IPS DF 4.7 (cell line): Measurements from ENCODE around the gene RAB34.
"Not testable (repeated sequence)": the region's sequence is repeated elsewhere in the genome, so short reads cannot be mapped to it uniquely, and the experiment has no call there.

Experiments used
- DNase-seq: peaks from one replicate; pipeline ENCODE4 v3.0.0-alpha.2; 2013; ENCODE audit warnings: low spot score; ENCODE audit errors: extremely low read depth

RAB34 gene

DNA sequence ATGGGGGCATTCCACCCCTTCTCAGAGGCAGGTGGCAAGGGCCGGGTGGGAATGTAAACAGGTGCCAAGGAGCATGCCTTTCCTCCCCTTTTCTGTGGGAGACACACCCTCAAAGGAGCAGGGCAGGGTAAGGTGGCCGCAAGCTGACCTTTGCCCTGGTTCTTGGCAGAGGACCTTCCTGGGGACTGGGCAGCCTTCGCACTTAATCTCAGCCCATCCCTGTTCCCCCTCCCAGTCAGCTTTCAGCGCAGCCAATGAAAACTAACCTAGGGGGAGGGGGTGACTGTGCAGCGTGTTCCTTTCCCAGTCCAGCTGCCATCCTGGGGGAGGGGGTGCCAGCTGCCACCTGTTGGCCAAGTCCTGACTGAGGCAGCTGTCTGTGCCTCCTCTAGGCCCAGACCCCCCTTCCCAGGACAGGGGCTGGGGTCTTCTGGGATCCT is 29.0 kb upstream of the RAB34 start:
- no peak for DNase-seq

- DNase-seq = no peak
Observed at GRCh38 chr17:28745786-28746411, 28.2 kb upstream of the RAB34 start.

GRCh38 chr17:28744972-28745785 is 27.5 kb upstream of the RAB34 start:
- no peak for DNase-seq

GRCh38 chr17:28744104-28744971 is 26.7 kb upstream of the RAB34 start:
- DNase-seq = no peak

- no peak for DNase-seq
Observed at GRCh38 chr17:28743243-28744103, 25.8 kb upstream of the RAB34 start, which contains the start of gene TRAF4. Gene TRAF4, plus strand, starts transcription at chr17:28744011. Its CDS starts 102 bp downstream, at chr17:28744113.

DNA sequence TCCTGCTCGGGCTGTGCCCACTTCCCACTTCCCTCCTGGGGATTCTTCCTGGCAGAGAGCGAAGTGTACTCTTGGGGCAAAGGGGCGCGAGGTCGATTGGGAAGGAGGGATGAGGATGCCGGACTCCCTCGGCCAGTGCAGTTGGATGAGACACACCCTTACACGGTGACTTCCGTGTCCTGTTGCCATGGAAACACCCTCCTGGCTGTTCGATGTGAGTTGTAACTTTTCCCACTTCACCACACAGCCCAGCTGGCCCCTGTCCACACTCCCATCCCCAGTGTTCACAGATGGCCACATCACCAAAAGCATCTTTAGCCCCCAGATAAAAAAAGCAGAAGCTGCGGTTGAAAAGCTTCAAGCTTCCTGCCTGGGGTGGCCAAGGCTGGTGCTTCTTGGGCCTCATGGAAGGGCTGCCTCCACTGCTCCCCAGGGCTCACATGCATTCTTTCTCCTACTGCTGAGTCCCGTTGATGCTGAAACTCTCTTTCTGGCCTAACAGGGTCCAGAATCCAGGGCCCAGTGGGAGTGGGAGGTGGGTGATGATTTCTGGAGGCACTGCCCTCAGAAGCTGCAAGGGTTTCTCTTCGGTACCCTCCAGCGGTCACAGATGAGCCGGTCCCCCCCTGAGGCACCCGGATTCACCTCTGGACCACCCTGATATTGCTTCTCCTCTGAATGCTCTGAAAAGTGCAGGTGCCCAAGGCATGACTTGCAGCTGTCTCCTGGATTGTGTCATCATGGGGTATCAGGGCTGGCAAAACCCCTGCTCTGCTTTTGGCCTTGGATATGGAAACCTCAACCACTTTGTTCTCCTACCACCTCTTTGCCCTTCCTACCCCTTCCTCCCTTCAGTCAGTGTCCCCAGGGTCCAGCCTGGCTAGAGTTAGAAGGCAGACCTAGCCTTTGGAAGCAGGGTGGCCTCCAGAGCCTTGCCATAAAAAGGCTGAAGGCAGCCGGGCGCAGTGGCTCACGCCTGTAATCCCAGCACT is 24.0 kb upstream of the RAB34 start:
- DNase-seq = no peak

- no peak for DNase-seq
Observed at GRCh38 chr17:28740406-28741357, 23.0 kb upstream of the RAB34 start.

GRCh38 chr17:28738680-28739384 is 21.2 kb upstream of the RAB34 start:
- DNase-seq = no peak

GRCh38 chr17:28737770-28738679 is 20.4 kb upstream of the RAB34 start:
- no peak for DNase-seq

DNA sequence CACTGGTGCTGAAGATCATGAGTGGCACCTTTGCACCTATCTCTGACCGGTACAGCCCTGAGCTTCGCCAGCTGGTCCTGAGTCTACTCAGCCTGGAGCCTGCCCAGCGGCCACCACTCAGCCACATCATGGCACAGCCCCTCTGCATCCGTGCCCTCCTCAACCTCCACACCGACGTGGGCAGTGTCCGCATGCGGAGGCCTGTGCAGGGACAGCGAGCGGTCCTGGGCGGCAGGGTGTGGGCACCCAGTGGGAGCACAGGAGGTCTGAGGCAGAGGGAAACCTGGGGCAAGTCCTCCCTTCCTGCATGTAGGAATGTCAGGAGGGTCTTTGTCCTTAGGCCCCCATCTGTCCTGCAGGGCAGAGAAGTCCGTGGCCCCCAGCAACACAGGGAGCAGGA is 19.6 kb upstream of the RAB34 start:
- no peak for DNase-seq

- DNase-seq = not testable (repeated sequence)
Observed at GRCh38 chr17:28735913-28736769, 18.5 kb upstream of the RAB34 start.

- DNase-seq = no peak
Observed at GRCh38 chr17:28735242-28735722, 17.6 kb upstream of the RAB34 start.

DNA sequence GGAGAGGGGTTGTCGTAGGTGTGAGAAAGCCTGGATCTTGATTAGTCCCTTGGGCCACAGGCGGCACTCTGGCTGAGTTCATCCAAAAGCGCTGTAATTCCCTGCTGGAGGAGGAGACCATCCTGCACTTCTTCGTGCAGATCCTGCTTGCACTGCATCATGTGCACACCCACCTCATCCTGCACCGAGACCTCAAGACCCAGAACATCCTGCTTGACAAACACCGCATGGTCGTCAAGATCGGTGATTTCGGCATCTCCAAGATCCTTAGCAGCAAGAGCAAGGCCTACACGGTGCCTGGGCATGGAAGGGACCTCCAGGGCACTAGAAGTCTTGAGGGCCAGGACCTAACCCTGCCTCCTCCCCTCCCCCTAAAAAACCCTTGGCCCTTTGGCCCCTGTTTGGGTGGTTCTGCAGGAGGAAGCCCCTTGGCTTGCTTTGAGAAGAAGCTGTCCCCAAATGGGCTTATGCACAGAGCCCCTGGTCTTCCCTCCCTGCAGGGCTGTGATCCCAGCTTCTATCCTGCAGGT is 17.1 kb upstream of the RAB34 start:
- no peak for DNase-seq

DNA sequence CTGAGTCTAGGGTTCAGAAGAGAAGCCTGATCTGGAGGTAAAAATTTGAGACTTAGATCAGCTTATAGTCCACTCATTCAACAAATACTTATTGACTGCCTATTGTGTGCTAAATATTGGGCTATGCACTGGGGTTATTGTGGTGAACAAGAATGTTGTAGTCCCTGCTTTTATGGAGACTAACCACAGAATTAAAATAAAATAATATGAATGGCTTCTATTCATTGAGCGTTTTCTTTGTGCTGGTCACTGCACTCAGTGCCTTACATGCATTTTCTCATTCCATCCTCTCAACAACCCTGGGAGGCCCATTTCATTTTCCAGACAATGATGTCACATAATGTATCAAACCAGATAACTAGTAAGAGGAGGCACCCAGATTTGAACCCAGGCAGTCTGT is 15.7 kb upstream of the RAB34 start:
- no peak for DNase-seq

GRCh38 chr17:28729950-28730330 is 12.3 kb upstream of the RAB34 start:
- DNase-seq = no peak
